Daoy (cell line): ENCODE results near the gene EPOP. TPM values are rescaled to one million over a fixed set of nuclear protein-coding genes. Genes with fewer than 3 reads are reported as not detected.

ENCODE experiments used
- DNase-seq: peaks from one replicate; pipeline ENCODE4 v3.0.0-alpha.2; 2015; ENCODE audit warnings: low read depth
- total RNA-seq: library from RNA; depleted of rRNA; stranded (reverse); fragments of >200 nt; shearing (Covaris generic); gene quantifications from 2 replicates; pipeline ENCODE4 v1.2.3, GENCODE V29; 2014

The EPOP gene
- total RNA-seq, 1 experiment from 2014 or later, result 7.0 TPM

- DNase-seq, result peak; percentile 34
These were observed 31.2 kb upstream of the EPOP start for GRCh38 chr17:38705803-38706504.

GRCh38 chr17:38705523-38705802 is 30.7 kb upstream of the EPOP start:
- no peak for DNase-seq

DNA sequence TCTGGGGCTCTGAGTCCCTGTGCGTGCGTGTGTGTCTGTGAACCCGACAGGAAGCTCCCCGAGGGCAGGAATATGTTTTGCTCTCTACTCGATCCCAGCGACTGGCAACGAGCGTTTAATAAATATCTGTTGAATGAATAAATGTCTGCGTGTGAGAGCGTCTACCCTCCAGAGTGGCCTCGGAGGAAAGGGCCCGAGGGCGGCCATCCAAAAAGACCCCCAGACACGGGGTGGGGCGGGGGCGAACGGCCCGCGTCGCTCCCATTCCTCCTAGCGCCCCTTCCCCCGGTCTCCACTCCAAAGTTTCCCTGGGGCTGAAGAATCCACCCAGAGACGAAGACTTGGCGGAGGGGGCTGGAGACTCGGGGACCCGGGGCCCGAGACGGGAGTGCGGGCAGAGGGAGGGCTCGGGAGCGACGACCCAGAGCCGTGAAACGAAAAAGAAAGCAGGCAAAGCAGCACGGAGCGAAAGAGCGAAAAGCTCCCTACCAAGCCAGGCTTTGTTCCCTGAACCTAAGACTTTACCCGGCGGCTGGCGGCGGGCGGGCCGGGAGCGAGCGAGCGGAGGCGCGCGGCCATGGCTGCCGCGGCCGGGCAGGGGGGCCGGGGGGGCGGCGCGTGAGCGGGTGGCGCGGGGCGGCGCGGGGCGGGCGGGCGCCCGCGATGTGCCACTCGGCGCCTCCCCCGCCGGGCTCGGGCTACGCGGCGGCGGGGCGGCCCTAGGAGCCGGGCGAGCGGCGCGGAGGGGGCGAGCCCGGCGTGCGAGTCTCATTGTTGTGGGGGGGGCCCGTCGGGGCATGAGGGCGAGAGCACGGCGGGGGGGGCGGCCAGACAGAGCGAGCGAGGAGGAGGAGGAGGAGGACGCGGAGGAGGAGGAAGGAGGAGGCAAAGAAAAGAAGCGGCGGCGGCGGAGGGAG is 30.1 kb upstream of the EPOP start, which contains the start of gene MLLT6:
MLLT6 (plus strand) TSS at position 668 of the 917 bp plus-strand sequence. CDS start 360 bp downstream, outside the sequence.
- peak; percentile 76 for DNase-seq

GRCh38 chr17:38703742-38704605 is 29.2 kb upstream of the EPOP start:
- DNase-seq, result peak; percentile 70

- DNase-seq, result no peak
These were observed 28.4 kb upstream of the EPOP start for GRCh38 chr17:38702916-38703741.

GRCh38 chr17:38702166-38702915 is 27.6 kb upstream of the EPOP start:
- peak; percentile 90 for DNase-seq

DNA sequence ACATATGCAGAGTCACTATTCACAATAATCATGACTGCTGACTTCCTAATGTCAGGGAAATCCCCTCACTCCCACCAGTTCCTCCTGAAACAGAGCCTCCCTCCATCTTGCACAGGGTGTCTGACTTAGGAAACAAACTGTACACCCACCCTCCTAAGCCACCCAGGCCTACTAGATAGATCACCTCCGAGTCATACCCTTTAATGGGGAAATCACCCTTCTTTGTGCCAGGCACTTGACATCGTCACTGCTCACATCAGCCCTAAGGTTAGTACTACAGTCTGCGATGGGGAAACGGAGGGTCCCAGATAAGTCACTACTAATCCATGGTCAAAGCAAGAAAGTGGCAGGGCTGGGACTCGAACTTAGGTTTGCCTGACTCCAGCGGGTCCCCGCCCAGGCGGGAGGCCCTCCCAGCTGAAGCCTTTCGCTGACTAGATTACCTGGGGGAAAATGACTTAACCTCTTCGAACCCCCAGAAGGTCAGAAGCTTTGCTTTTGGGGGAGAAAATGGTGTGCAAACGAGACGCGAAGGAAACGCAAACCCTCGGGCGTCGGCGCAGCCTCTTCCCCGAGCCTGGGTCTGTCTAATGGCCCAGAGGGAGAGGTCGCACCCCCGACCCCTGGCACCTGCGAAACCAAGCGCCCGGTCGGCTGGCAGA is 26.9 kb upstream of the EPOP start:
- DNase-seq, result peak; percentile 61

DNA sequence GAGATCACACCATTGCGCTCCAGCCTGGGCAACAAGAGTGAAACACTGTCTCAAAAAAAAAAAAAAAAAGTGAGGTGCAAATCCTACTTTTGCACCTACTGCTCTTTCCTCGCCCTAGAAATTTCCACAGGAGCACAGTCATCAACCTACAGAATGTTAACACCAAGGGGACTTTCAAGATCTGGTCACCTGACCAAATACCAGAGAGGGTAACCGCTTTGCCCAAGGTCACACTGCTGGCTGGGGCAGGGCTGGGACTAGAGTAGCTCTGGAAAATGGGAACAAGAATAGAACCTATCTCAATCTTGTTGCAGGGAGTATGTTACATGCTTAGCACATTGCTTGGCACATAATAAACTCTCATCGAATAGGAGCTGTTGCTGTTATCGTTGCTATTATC is 24.0 kb upstream of the EPOP start:
- no peak for DNase-seq

DNA sequence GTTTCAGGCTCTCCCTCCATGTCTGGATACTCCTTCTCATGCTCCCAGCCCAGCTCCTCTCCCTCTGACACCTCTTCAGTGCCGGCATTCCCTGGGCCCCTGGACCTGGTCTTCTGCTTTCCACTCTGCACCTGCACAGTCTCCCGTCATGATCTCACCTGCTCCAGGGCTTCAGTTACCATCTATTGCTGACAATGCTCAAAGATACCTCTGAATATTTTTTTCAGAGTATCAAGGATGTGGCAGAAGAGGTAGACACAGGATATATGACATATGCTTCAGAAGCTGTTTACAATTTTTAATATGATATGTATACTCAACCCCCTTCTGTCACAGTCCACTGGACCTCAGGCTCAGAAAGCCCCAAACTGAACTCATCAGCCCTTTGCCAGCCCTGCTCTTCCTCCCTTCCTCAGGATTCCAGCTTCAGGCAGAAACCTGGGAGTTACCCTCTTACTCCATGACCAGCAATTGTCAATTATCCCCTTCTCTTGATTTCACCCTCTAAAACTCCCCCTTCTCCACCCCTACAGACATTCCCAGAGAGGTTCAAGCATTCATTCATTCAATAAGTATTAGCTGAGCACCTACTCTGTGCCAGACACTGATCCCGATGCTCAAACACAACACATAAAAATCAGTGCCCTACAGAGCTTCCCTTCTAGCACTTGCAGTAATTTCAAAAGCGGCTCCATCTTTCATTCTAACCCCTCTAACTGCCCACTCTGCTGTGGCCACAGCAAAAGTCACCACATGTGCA is 22.5 kb upstream of the EPOP start:
- no peak for DNase-seq

DNA sequence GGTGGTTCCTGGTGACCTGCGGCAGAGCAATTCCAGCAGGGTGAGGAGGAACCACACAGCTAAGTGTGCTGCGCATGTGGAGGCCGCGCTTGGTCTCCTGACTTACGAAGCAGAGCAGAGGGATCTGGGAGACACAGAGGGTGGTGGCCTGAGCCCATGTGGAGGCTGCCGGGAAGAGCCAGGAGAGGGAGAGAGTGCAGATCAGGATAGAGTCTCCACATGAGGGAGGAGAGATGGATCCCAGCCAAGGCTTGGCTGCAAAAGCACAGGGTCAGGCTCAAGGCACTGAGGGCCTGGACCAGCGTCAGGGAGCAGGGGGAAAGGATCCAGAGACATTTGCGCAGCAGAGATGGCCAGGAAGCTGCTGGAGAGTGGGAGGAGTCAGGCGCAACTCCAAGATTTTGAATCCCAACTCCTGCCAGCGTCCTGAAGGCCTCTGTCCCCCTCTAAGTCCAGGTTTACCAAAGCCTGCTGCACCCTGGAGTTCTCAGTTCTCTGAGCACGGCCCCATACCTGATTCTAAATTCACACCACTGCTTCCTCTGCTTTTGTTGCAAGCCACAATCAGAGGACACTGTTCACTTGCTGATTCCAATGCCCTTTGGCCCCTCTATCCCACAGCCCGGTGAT is 19.1 kb upstream of the EPOP start:
- DNase-seq, result no peak

DNA sequence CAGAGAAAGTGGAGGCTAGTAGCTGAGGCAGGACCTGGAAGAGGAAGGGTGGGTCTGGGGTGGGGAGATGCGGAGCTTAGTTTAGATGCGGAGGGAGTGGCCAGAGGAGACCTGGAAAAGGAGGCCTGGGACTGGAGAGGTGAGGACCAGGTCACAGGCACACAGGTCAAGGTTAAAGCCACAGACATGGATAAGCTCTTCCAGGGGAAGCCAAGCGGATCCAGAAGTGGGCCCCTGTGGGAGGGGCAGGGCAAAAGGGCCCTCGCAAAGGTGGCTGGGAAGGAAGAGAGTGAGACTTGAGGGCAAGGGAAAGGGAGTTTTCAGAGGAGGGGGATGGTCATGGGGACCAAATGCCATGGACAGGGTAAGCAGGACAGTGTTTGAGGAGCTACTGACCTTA is 16.4 kb upstream of the EPOP start:
- DNase-seq, result no peak

- no peak for DNase-seq
These were observed 15.6 kb upstream of the EPOP start for GRCh38 chr17:38690386-38690785.

- DNase-seq, result no peak
These were observed 12.5 kb upstream of the EPOP start for GRCh38 chr17:38687286-38687685.

DNA sequence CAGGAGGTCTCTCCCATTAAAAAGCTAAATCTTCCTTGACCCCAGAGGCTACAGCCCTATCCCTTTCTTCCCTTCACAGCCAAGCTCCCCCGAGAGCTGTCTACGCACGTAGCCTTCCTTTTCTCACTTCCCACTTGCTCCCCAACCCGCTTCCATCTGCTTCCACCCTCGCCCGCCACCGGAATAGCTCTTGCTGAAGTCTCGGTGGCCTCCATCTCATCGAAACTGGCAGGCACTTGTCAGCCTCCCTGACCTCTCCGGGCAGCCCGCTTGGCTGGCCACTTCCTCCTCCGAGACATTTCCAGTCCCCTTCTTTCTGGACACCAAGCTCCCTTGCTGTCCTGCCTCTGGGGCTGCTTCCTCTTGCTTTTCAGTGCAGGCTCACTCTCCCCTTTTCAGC is 10.7 kb upstream of the EPOP start:
- no peak for DNase-seq

- no peak for DNase-seq
These were observed 6.3 kb upstream of the EPOP start for GRCh38 chr17:38681096-38681495.

DNA sequence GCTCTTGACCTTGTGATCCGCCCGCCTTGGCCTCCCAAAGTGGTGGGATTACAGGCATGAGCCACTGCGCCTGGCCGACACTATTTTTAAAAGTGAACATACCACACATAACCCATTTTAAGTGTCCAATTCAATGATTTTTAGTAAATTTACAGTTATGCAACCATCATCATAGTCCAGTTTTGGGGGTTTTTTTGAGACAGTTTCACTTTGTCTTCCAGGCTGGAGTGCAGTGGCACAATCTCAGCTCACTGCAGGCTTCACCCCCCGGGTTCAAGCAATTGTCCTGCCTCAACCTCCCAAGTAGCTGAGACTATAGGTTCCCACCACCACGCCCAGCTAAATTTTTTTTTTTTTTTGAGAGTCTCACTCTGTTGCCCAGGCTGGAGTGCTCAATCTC is 3.1 kb upstream of the EPOP start:
- DNase-seq, result no peak

DNA sequence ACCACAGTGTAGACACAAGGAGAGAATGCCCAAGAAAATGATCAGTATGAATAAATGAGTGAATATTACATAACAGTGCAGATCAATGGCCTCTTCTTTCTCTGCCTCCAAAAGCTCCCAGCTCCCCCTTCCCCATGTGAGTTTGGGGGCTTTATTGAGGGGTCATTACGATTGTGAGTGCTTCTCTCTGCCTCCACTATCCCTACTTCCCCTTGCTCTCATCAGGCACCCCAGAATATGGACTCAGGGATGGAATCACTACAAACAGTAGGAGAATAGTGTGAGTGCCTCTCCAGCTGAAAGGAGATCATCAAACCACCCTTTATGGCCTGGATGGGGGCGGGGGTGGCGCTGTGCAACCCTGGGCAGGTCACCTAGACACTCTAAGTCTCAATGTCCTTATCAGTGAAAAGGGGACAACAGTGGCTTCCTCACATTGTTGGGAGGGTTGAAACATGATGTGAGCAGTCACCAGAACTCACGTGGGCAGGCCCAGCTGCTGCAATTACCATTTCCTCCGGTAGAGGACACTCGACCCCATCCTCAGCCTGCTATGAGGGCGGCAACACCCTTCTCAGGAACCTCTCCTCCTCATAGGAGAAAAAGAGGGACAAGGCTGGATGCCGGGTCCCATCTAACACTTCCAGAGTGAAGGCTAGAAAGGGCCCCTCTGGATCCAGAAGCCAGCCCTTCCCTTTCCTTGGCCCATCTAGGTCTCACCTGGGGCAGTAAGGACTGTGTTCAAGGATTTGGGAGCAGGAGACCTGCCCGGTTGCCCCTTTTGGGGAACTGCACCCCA is 2.1 kb upstream of the EPOP start:
- DNase-seq, result peak; percentile 79
